IMR-90 (cell line): Measurements from ENCODE around the gene DKK2.

ENCODE experiments used
- FOS ChIP-seq: fragments of 150-350 bp; IDR thresholded peaks from 2 replicates; pipeline ENCODE4 v1.6.1; 2016; ENCODE audit warnings: low read depth, low read length
- POLR2A ChIP-seq: IDR thresholded peaks from 2 replicates; pipeline ENCODE4 v1.6.1; 2012; ENCODE audit warnings: mild to moderate bottlenecking, low read depth, low read length
- TF ChIP-seq, protein P1 (sequence below): conservative IDR thresholded peaks from 2 replicates; pipeline ENCODE4 v1.5.1; 2012; ENCODE audit warnings: mild to moderate bottlenecking, low read depth, low read length, improper control_type of control experiment

DNA sequence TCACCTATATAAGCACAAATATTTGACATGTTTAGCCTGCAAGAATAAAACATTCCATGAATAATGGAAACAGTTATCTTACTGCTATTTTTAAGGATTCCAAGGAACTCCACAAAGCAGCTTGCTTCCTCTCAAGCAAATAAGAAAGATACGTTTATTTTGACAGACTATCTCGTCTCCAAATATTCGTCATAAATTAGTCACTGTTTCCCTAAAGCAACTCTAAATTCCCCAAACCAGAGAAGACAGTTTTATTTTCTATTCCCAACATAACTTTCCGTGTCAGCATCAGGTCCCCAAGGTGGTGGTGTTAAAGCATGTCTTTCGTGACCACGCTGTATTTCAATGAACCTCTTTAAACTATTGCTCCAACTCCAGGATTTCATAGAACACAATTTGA, 24.3 kb upstream of the DKK2 start:
- TF ChIP-seq POLR2A = no peak
- no peak for TF ChIP-seq FOS
- TF ChIP-seq, protein P1, sequence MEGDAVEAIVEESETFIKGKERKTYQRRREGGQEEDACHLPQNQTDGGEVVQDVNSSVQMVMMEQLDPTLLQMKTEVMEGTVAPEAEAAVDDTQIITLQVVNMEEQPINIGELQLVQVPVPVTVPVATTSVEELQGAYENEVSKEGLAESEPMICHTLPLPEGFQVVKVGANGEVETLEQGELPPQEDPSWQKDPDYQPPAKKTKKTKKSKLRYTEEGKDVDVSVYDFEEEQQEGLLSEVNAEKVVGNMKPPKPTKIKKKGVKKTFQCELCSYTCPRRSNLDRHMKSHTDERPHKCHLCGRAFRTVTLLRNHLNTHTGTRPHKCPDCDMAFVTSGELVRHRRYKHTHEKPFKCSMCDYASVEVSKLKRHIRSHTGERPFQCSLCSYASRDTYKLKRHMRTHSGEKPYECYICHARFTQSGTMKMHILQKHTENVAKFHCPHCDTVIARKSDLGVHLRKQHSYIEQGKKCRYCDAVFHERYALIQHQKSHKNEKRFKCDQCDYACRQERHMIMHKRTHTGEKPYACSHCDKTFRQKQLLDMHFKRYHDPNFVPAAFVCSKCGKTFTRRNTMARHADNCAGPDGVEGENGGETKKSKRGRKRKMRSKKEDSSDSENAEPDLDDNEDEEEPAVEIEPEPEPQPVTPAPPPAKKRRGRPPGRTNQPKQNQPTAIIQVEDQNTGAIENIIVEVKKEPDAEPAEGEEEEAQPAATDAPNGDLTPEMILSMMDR = no peak
